Fibroblast of lung (primary cell): ENCODE results near the gene CD247. TPM values are rescaled to one million over a fixed set of nuclear protein-coding genes. Genes with fewer than 3 reads are reported as not detected.

Experiments
- DNase-seq, 2 donors: peaks; one replicate each; pipeline versions ENCODE4 v3.0.0 to v3.0.0-alpha.2; 2010; ENCODE audit warnings: low read depth in 2 of 2
- H2AFZ ChIP-seq: 2 replicates; pipeline ENCODE4 v1.5.1; 2012; ENCODE audit warnings: low read length, control low read depth, inconsistent platforms
- H3K27ac ChIP-seq: 2 replicates; pipeline ENCODE4 v1.5.1; 2011; ENCODE audit warnings: low read length, control low read depth; ENCODE audit not compliant: insufficient read depth
- H3K27me3 ChIP-seq: 2 replicates; pipeline ENCODE4 v1.5.1; 2011; ENCODE audit warnings: mild to moderate bottlenecking, low read length; ENCODE audit not compliant: control insufficient read depth, insufficient read depth
- H3K36me3 ChIP-seq: 2 replicates; pipeline ENCODE4 v1.5.1; 2011; ENCODE audit warnings: low read length; ENCODE audit not compliant: control insufficient read depth, insufficient read depth
- H3K4me1 ChIP-seq: 2 replicates; pipeline ENCODE4 v1.5.1; 2011; ENCODE audit warnings: low read length; ENCODE audit not compliant: control insufficient read depth, insufficient read depth; ENCODE audit errors: extremely low read depth
- H3K4me2 ChIP-seq: 2 replicates; pipeline ENCODE4 v1.5.1; 2011; ENCODE audit warnings: low read length, control low read depth; ENCODE audit not compliant: insufficient read depth; ENCODE audit errors: extremely low read depth
- H3K4me3 ChIP-seq, 4 experiments: fragments of 200-600 bp in 1 of 4; sonication (generic) in 1 of 4; replicated peaks in 1 of 4; 2 replicates each; pipeline ENCODE4 v1.5.1; 2011 to 2016; ENCODE audit warnings: low read length in 4 of 4, low read depth in 3 of 4, mild to moderate bottlenecking in 3 of 4, control low read depth in 2 of 4, inconsistent platforms in 1 of 4, mixed read lengths in 1 of 4; ENCODE audit not compliant: insufficient read depth in 1 of 4; ENCODE audit errors: control extremely low read depth in 1 of 4
- H3K79me2 ChIP-seq: 2 replicates; pipeline ENCODE4 v1.5.1; 2012; ENCODE audit warnings: mild to moderate bottlenecking, low read length, inconsistent platforms; ENCODE audit not compliant: control insufficient read depth, insufficient read depth
- H3K9ac ChIP-seq: 2 replicates; pipeline ENCODE4 v1.5.1; 2011; ENCODE audit warnings: mild to moderate bottlenecking, low read length, control low read depth; ENCODE audit not compliant: insufficient read depth
- H3K9me3 ChIP-seq: 2 replicates; pipeline ENCODE4 v1.5.1; 2012; ENCODE audit warnings: low read depth, low read length; ENCODE audit not compliant: control insufficient read depth, insufficient read depth
- H4K20me1 ChIP-seq: 2 replicates; pipeline ENCODE4 v1.5.1; 2011; ENCODE audit warnings: low read length; ENCODE audit not compliant: control insufficient read depth, insufficient read depth; ENCODE audit errors: extremely low read depth
- EZH2 ChIP-seq: IDR thresholded peaks from 2 replicates; pipeline ENCODE4 v1.5.1; 2012; ENCODE audit warnings: low read length, control low read depth, mild to moderate bottlenecking; ENCODE audit errors: missing control alignments
- polyA plus RNA-seq, 2 donors: library from polyadenylated mRNA; depleted of rRNA in 1 of 2; stranded (reverse) in 1 of 2; unstranded in 1 of 2; fragments of >200 nt; gene quantifications; 2 replicates each; pipeline ENCODE4 v1.2.1, GENCODE V29; 2011 to 2012; ENCODE audit warnings: missing spikeins in 1 of 2
- total RNA-seq: library from RNA; depleted of rRNA; stranded (reverse); fragments of >200 nt; gene quantifications from 2 replicates; pipeline ENCODE4 v1.2.1, GENCODE V29; 2014
- TF ChIP-seq, protein P1 (sequence below), 2 donors: IDR thresholded peaks in 1 of 2; conservative IDR thresholded peaks in 1 of 2; 1 replicate in 1 of 2; 2 replicates in 1 of 2; pipeline ENCODE4 v1.5.1; 2011 to 2012; ENCODE audit warnings: low read length in 2 of 2, control low read depth in 1 of 2, inconsistent platforms in 1 of 2, low read depth in 1 of 2, mild to moderate bottlenecking in 1 of 2

CD247 gene
- total and polyA plus RNA-seq, 2 donors (not counting 1 experiment from before 2014, with no cell fraction given): not detected

DNA sequence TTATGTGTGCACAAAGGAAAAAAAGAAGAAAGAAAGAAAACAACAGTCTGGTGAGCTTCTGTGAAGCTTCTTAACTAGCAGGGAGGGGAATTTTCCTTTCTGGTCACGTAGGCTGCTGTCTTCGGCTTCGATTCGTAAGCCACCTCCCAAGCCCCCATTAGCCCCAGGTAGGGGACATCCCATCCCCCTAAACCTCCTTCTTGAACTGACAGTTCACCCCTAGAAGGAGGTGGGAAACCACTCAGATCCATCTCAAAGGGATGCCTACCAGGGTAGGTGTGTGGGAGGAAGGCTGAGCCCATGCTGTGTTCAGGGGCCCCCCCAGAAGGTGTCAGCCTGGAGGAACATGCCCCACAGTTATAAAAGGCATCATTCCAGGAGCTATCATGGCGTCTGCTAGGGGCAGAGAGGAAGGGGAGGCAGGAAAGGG lies 25.8 kb downstream of the CD247 start:
- Histone ChIP-seq H3K27me3 (no peaks in the 10 kb centered on the region), H3K4me1 (no peaks in the 10 kb centered on the region), H4K20me1 (no peaks in the 10 kb centered on the region), H3K9me3 (no peaks in the 10 kb centered on the region), H3K4me2 (no peak overlapping the region), H3K36me3 (no peaks in the 10 kb centered on the region), H3K27ac (no peak overlapping the region), H3K9ac (no peak overlapping the region), H3K4me3 (no peak overlapping the region), H2AFZ (no peak overlapping the region), H3K79me2 (no peaks in the 10 kb centered on the region)
- TF ChIP-seq, protein P1, sequence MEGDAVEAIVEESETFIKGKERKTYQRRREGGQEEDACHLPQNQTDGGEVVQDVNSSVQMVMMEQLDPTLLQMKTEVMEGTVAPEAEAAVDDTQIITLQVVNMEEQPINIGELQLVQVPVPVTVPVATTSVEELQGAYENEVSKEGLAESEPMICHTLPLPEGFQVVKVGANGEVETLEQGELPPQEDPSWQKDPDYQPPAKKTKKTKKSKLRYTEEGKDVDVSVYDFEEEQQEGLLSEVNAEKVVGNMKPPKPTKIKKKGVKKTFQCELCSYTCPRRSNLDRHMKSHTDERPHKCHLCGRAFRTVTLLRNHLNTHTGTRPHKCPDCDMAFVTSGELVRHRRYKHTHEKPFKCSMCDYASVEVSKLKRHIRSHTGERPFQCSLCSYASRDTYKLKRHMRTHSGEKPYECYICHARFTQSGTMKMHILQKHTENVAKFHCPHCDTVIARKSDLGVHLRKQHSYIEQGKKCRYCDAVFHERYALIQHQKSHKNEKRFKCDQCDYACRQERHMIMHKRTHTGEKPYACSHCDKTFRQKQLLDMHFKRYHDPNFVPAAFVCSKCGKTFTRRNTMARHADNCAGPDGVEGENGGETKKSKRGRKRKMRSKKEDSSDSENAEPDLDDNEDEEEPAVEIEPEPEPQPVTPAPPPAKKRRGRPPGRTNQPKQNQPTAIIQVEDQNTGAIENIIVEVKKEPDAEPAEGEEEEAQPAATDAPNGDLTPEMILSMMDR (conservative IDR thresholded peaks at IDR 0.05 in 1 of 2, IDR thresholded peaks at IDR 0.05 in 1 of 2; ENCODE audit: low read depth in 1 of 2, low read length in 2 of 2): no peak
- no peak for TF ChIP-seq EZH2
- no peak for DNase-seq

DNA sequence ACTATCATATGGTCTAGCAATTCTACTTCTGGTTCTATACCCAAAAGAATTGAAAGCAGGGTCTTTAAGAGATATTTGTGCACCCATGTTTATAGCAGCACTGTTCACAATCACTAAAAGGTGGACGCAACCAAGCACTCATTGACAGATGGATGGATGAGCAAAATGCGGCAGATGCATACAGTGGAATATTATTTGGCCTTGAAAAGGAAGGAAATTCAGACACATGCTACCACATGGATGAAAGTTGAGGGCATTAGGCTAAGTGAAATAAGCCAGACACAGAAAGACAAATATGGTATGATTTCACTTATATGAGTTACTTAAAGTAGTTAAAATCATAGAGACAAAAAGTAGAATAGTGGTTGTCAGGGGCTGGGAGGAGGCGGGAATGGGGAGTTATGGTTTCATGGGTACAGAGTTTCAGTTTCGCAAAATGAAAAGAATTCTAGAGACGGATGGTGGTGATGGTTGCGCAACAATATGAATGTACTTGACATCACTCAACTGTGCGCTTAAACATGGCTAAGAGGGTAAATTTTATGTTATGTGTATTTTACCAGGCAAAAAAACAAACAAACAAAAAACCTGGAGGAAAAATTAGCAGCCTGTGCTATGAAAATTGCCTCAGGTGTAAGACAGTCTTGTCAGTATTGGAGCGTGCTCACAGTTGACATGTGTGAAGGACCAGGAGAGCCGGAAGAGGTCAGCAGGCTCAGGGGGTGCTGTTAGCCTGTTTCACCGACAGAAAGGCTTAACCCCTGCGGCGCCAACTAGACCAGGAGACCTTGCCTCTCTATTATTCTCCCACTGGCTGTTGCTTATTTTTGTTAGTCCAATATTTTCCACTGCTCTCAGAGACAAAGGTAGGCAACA lies 26.5 kb downstream of the CD247 start:
- no peak overlapping the region for H3K4me3 ChIP-seq
- H3K9ac ChIP-seq: no peak overlapping the region
- no peaks in the 10 kb centered on the region for H3K27me3 ChIP-seq
- H3K9me3 ChIP-seq: no peaks in the 10 kb centered on the region
- H3K4me2 ChIP-seq: no peak overlapping the region
- no peaks in the 10 kb centered on the region for H3K79me2 ChIP-seq
- no peak overlapping the region for H3K27ac ChIP-seq
- no peaks in the 10 kb centered on the region for H3K4me1 ChIP-seq
- no peak for TF ChIP-seq EZH2
- TF ChIP-seq, protein P1 (conservative IDR thresholded peaks at IDR 0.05 in 1 of 2, IDR thresholded peaks at IDR 0.05 in 1 of 2; ENCODE audit: low read depth in 1 of 2, low read length in 2 of 2): no peak
- no peaks in the 10 kb centered on the region for H4K20me1 ChIP-seq
- no peak overlapping the region for H2AFZ ChIP-seq
- DNase-seq: no peak
- H3K36me3 ChIP-seq: no peaks in the 10 kb centered on the region

DNA sequence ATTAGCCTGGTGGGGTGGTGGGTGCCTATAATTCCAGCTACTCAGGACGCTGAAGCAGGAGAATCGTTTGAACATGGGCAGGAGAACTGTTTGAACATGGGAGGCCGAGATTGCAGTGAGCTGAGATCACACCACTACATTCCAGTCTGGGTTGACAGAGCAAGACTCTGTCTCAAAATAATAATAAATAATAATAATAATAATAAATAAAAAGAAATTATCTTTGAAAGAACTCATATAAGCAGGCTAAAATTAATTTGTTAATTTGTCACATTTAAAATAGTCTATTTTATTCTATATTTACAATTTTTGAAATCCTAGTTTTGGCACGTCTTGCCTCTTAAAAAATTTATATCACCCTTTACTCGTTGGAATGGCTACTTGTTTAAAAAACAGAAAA lies 27.6 kb downstream of the CD247 start:
- Histone ChIP-seq H4K20me1 (no peaks in the 10 kb centered on the region), H3K36me3 (no peaks in the 10 kb centered on the region), H3K4me1 (no peaks in the 10 kb centered on the region), H3K4me3 (no peak overlapping the region), H3K79me2 (no peaks in the 10 kb centered on the region), H2AFZ (no peak overlapping the region), H3K27me3 (no peaks in the 10 kb centered on the region), H3K9me3 (no peaks in the 10 kb centered on the region), H3K4me2 (no peak overlapping the region), H3K27ac (no peak overlapping the region), H3K9ac (no peak overlapping the region)
- DNase-seq: no peak
- TF ChIP-seq, protein P1 (conservative IDR thresholded peaks at IDR 0.05 in 1 of 2, IDR thresholded peaks at IDR 0.05 in 1 of 2; ENCODE audit: low read depth in 1 of 2, low read length in 2 of 2): no peak
- TF ChIP-seq EZH2: no peak
